GM23338 (cell line): ENCODE measurements around the gene PDE4D. TPM values are rescaled to one million over a fixed set of nuclear protein-coding genes. Genes with fewer than 3 reads are reported as not detected.

Source experiments
- ATAC-seq: fragments of 200-7000 bp; cut with Tn5 transposase; 3 replicates; pipeline ENCODE4 v1.9.1; 2020
- DNase-seq: peaks from one replicate; pipeline ENCODE4 v3.0.0-alpha.2; 2015; ENCODE audit warnings: low spot score
- H2AFZ ChIP-seq: fragments of 200-600 bp; sonication (generic); 2 replicates; pipeline ENCODE4 v1.8.0; 2016; ENCODE audit warnings: antibody characterized with exemption, mild to moderate bottlenecking, moderate library complexity
- H3F3A ChIP-seq: fragments of 200-600 bp; sonication (generic); replicated peaks from 2 replicates; pipeline ENCODE4 v1.8.0; 2017; ENCODE audit warnings: antibody characterized with exemption, mixed run types, low read depth
- H3K27ac ChIP-seq: fragments of 200-600 bp; sonication (generic); 2 replicates; pipeline ENCODE4 v1.6.1; 2016; ENCODE audit warnings: low read depth
- H3K27me3 ChIP-seq: fragments of 200-600 bp; sonication (generic); 2 replicates; pipeline ENCODE4 v1.8.0; 2016; ENCODE audit warnings: mild to moderate bottlenecking, mixed run types, moderate library complexity; ENCODE audit not compliant: insufficient read depth
- H3K36me3 ChIP-seq: fragments of 200-600 bp; sonication (generic); 2 replicates; pipeline ENCODE4 v1.8.0; 2016; ENCODE audit warnings: mild to moderate bottlenecking; ENCODE audit not compliant: insufficient read depth
- H3K4me1 ChIP-seq: fragments of 200-600 bp; sonication (generic); 2 replicates; pipeline ENCODE4 v1.8.0; 2016; ENCODE audit warnings: mild to moderate bottlenecking, moderate library complexity; ENCODE audit not compliant: insufficient read depth
- H3K4me2 ChIP-seq: fragments of 200-600 bp; sonication (generic); 2 replicates; pipeline ENCODE4 v1.7.1; 2017; ENCODE audit warnings: mixed run types
- H3K4me3 ChIP-seq: fragments of 200-600 bp; sonication (generic); 2 replicates; pipeline ENCODE4 v1.6.1; 2016; ENCODE audit warnings: mixed run types
- H3K79me2 ChIP-seq: fragments of 200-600 bp; sonication (generic); replicated peaks from 2 replicates; pipeline ENCODE4 v1.8.0; 2017; ENCODE audit warnings: mild to moderate bottlenecking; ENCODE audit not compliant: insufficient read depth
- H3K9me2 ChIP-seq: fragments of 200-600 bp; sonication (generic); 2 replicates; pipeline ENCODE4 v1.8.0; 2017; ENCODE audit not compliant: insufficient read depth
- H4K20me1 ChIP-seq: fragments of 200-600 bp; sonication (generic); replicated peaks from 2 replicates; pipeline ENCODE4 v1.8.0; 2017; ENCODE audit warnings: mild to moderate bottlenecking; ENCODE audit not compliant: insufficient read depth
- H3K27ac Mint-ChIP-seq: 2 replicates; pipeline ENCODE4 v1.8.0; 2020; ENCODE audit warnings: inconsistent platforms, mild to moderate bottlenecking, moderate library complexity, mixed read lengths
- H3K27me3 Mint-ChIP-seq: 3 replicates; pipeline ENCODE4 v1.8.0; 2022; ENCODE audit warnings: low read depth, mild to moderate bottlenecking, moderate library complexity, mixed read lengths, inconsistent platforms; ENCODE audit not compliant: insufficient read depth, poor library complexity
- H3K36me3 Mint-ChIP-seq: 3 replicates; pipeline ENCODE4 v1.8.0; 2021; ENCODE audit warnings: low read depth, mild to moderate bottlenecking, inconsistent platforms, moderate library complexity, mixed read lengths
- H3K4me1 Mint-ChIP-seq: 3 replicates; pipeline ENCODE4 v1.8.0; 2020; ENCODE audit warnings: mild to moderate bottlenecking, inconsistent platforms, mixed read lengths
- H3K4me3 Mint-ChIP-seq: 3 replicates; pipeline ENCODE4 v1.8.0; 2021; ENCODE audit warnings: moderate library complexity, mild to moderate bottlenecking, inconsistent platforms, mixed read lengths
- H3K9me3 Mint-ChIP-seq: 3 replicates; pipeline ENCODE4 v1.8.0; 2020; ENCODE audit warnings: moderate library complexity, mild to moderate bottlenecking, inconsistent platforms, mixed read lengths
- EZH2 ChIP-seq: fragments of 200-600 bp; sonication (generic); IDR thresholded peaks from one replicate; pipeline ENCODE4 v1.8.0; 2017; ENCODE audit warnings: antibody characterized with exemption, mild to moderate bottlenecking, low read depth; ENCODE audit not compliant: unreplicated experiment
- EZH2phosphoT487 ChIP-seq: fragments of 200-600 bp; sonication (generic); IDR thresholded peaks from one replicate; pipeline ENCODE4 v1.8.1; 2018; ENCODE audit warnings: antibody characterized with exemption; ENCODE audit not compliant: unreplicated experiment
- JUNB ChIP-seq: IDR thresholded peaks from one replicate; pipeline ENCODE4 v1.6.1; 2016; ENCODE audit warnings: antibody characterized with exemption; ENCODE audit not compliant: unreplicated experiment
- POLR2AphosphoS5 ChIP-seq: IDR thresholded peaks from 2 replicates; pipeline ENCODE4 v1.6.1; 2016; ENCODE audit warnings: antibody characterized with exemption, low read depth
- ZNF331 ChIP-seq: fragments of 250-450 bp; sonication (Bioruptor Pico); IDR thresholded peaks from 2 replicates; pipeline ENCODE4 v1.5.0; 2020; ENCODE audit warnings: low read depth, mild to moderate bottlenecking, moderate library complexity
- polyA plus RNA-seq: library from polyadenylated mRNA; unstranded; fragments of >200 nt; fragmentation: Nextera tagmentation; extraction: Ambion mirVana; gene quantifications from 2 replicates; pipeline ENCODE4 v1.2.1, GENCODE V29; 2016
- total RNA-seq: library from RNA; depleted of rRNA; stranded (reverse); fragments of >200 nt; shearing (Covaris generic); gene quantifications from 2 replicates; pipeline ENCODE4 v1.2.3, GENCODE V29; 2014
- TF ChIP-seq, protein P1 (sequence below): fragments of 250-450 bp; sonication (Bioruptor Pico); IDR thresholded peaks from 2 replicates; pipeline ENCODE4 v1.5.0; 2020; ENCODE audit warnings: mild to moderate bottlenecking, moderate library complexity

Gene PDE4D
- total and polyA plus RNA-seq, 2 experiments from 2014 or later = 2.1 to 4.7 TPM

DNA sequence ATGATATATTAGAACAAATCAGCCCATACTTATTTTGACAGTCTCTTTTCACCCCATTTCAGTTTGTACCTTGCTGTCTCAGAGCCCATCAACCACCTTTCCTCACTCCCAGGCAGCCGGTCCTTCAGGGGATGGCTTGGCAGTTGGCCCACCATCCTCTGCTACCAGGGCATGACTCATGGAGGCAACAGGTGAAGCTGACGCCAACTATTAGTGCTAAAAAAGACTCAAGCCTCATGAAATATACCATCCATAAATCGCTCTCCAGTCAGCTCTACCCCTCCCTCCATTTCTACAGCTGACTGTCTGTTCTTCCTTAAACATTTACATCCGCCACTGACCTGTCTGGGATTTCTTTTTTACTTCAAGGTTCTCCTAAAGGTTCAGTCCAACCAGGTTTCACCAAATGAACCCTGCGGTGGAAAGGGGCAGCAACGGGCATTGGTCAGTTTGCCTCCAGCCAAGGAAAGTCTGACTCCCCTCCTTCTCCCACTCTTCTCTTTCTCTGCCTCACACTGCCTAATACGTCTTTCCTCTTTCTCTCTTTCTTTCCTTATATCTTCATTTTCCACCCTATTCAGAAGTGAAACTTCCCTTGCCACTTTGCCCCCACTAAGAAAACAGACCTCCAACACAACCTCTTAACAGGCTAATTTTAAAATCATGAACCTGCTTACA lies 871.5 kb downstream of the PDE4D start:
- no peaks in the 10 kb centered on the region for H3K27me3 Mint-ChIP-seq
- Histone ChIP-seq H3K27ac (no peak overlapping the region), H3K4me2 (no peak overlapping the region), H4K20me1 (no peaks in the 10 kb centered on the region), H3K36me3 (no peaks in the 10 kb centered on the region), H3K79me2 (no peaks in the 10 kb centered on the region), H3K27me3 (no peaks in the 10 kb centered on the region), H3F3A (no peaks in the 10 kb centered on the region), H2AFZ (no peak overlapping the region), H3K9me2 (0 out of 2 replicates have a peak, but pooled peaks cover 2% of the 10 kb centered on the region), H3K4me3 (no peak overlapping the region), H3K4me1 (no peaks in the 10 kb centered on the region)
- H3K4me1 Mint-ChIP-seq = peaks cover 6% of the 10 kb centered on the region
- ATAC-seq (no peak), DNase-seq (no peak)
- H3K27ac Mint-ChIP-seq = no peak overlapping the region
- H3K4me3 Mint-ChIP-seq = no peak overlapping the region
- no peaks in the 10 kb centered on the region for H3K9me3 Mint-ChIP-seq
- no peak for TF ChIP-seq EZH2
- TF ChIP-seq, protein P1, sequence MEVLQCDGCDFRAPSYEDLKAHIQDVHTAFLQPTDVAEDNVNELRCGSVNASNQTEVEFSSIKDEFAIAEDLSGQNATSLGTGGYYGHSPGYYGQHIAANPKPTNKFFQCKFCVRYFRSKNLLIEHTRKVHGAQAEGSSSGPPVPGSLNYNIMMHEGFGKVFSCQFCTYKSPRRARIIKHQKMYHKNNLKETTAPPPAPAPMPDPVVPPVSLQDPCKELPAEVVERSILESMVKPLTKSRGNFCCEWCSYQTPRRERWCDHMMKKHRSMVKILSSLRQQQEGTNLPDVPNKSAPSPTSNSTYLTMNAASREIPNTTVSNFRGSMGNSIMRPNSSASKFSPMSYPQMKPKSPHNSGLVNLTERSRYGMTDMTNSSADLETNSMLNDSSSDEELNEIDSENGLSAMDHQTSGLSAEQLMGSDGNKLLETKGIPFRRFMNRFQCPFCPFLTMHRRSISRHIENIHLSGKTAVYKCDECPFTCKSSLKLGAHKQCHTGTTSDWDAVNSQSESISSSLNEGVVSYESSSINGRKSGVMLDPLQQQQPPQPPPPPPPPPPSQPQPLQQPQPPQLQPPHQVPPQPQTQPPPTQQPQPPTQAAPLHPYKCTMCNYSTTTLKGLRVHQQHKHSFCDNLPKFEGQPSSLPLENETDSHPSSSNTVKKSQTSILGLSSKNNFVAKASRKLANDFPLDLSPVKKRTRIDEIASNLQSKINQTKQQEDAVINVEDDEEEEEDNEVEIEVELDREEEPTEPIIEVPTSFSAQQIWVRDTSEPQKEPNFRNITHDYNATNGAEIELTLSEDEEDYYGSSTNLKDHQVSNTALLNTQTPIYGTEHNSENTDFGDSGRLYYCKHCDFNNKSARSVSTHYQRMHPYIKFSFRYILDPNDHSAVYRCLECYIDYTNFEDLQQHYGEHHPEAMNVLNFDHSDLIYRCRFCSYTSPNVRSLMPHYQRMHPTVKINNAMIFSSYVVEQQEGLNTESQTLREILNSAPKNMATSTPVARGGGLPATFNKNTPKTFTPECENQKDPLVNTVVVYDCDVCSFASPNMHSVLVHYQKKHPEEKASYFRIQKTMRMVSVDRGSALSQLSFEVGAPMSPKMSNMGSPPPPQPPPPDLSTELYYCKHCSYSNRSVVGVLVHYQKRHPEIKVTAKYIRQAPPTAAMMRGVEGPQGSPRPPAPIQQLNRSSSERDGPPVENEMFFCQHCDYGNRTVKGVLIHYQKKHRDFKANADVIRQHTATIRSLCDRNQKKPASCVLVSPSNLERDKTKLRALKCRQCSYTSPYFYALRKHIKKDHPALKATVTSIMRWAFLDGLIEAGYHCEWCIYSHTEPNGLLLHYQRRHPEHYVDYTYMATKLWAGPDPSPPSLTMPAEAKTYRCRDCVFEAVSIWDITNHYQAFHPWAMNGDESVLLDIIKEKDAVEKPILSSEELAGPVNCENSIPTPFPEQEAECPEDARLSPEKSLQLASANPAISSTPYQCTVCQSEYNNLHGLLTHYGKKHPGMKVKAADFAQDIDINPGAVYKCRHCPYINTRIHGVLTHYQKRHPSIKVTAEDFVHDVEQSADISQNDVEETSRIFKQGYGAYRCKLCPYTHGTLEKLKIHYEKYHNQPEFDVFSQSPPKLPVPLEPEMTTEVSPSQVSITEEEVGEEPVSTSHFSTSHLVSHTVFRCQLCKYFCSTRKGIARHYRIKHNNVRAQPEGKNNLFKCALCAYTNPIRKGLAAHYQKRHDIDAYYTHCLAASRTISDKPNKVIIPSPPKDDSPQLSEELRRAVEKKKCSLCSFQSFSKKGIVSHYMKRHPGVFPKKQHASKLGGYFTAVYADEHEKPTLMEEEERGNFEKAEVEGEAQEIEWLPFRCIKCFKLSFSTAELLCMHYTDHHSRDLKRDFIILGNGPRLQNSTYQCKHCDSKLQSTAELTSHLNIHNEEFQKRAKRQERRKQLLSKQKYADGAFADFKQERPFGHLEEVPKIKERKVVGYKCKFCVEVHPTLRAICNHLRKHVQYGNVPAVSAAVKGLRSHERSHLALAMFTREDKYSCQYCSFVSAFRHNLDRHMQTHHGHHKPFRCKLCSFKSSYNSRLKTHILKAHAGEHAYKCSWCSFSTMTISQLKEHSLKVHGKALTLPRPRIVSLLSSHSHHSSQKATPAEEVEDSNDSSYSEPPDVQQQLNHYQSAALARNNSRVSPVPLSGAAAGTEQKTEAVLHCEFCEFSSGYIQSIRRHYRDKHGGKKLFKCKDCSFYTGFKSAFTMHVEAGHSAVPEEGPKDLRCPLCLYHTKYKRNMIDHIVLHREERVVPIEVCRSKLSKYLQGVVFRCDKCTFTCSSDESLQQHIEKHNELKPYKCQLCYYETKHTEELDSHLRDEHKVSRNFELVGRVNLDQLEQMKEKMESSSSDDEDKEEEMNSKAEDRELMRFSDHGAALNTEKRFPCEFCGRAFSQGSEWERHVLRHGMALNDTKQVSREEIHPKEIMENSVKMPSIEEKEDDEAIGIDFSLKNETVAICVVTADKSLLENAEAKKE (CRISPR knock-in tag) = no peak
- H3K36me3 Mint-ChIP-seq = no peaks in the 10 kb centered on the region

DNA sequence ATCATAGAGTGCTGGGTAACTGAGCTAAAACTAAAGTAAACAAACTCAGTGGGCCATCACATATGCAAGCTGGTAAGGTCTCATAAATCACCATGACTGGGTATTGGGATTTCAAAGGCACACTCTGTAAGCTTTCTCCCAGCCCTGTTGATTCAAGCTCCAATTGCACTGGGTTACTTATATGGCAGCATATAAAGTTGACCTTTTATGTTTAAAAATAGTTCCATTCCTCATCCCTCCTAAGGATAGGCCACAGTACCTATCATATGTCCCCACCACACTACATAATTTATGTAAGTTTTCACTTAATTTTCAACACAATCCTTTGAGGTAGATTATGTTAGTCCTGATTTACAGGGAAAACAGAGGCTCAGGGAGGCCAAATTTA lies 872.2 kb downstream of the PDE4D start:
- no peak overlapping the region for H2AFZ ChIP-seq
- no peaks in the 10 kb centered on the region for H3K79me2 ChIP-seq
- Mint-ChIP-seq H3K4me3 (no peak overlapping the region), H3K36me3 (no peaks in the 10 kb centered on the region), H3K27me3 (no peaks in the 10 kb centered on the region), H3K4me1 (peaks cover 6% of the 10 kb centered on the region), H3K27ac (no peak overlapping the region), H3K9me3 (no peaks in the 10 kb centered on the region)
- H3K27me3 ChIP-seq = no peaks in the 10 kb centered on the region
- no peak overlapping the region for H3K4me3 ChIP-seq
- H3K4me1 ChIP-seq = no peaks in the 10 kb centered on the region
- DNase-seq (no peak), ATAC-seq (no peak)
- H3K4me2 ChIP-seq = no peak overlapping the region
- H4K20me1 ChIP-seq = no peaks in the 10 kb centered on the region
- H3K36me3 ChIP-seq = no peaks in the 10 kb centered on the region
- no peak overlapping the region for H3K27ac ChIP-seq
- H3K9me2 ChIP-seq = 0 out of 2 replicates have a peak, but pooled peaks cover 2% of the 10 kb centered on the region
- H3F3A ChIP-seq = no peaks in the 10 kb centered on the region
- TF ChIP-seq JUNB (no peak), EZH2 (no peak), EZH2phosphoT487 (no peak), POLR2AphosphoS5 (no peak), ZNF331 (CRISPR knock-in tag) (no peak)
